Measurements from ENCODE around the gene ENPEP. TPM values are rescaled to one million over a fixed set of nuclear protein-coding genes. Genes with fewer than 3 reads are reported as not detected.

ENPEP gene
- total RNA-seq, 1 experiment from 2014 or later: 5.6 TPM

DNA sequence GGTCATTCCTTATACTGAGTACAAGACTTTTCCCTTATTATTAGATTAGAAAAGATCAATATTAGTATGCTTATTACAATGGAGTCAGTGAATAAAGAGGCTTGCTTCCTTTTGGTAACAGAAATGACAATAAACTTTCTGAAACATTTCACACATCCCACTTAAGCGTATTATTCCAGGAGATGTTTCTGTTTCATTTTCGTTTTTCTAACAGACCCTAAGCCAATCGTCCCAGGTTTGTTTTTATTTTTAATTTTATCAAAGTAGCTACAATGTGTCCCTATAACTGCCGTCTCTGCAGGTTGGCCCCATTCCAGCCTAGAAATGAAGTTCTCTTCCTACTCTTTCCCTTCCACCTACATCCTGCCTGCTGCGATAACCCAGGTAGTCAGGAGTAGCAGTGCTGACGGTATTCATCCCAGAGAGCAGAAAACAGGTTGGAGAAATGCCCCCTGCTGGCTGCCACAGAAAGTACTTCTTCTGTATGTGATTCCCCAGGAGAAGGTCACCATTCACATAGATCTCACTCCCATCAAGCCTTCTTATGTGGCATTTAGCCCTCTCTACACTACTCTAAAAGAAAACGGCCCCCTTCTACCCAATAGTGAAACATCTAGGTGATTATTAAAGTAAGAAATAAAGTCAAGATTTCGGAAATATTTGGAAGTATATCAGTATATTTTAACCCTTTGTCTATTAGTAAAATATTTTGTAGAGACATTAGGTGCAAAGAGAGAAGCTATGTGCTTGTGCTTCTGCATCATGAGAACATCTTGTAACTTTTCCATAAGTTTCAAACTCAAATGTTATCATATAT, 40.4 kb downstream of the ENPEP start:
- DNase-seq: peak; percentile 78
- Mint-ChIP-seq H3K27ac (ENCODE audit: unreplicated experiment) (no peak overlapping the region), H3K9me3 (ENCODE audit: unreplicated experiment) (no peaks in the 10 kb centered on the region), H3K27me3 (ENCODE audit: insufficient read depth, unreplicated experiment) (no peaks in the 10 kb centered on the region), H3K4me1 (ENCODE audit: low read depth, unreplicated experiment) (no peaks in the 10 kb centered on the region), H3K4me3 (ENCODE audit: unreplicated experiment) (peak overlapping the region; percentile 64), H3K36me3 (ENCODE audit: insufficient read depth, unreplicated experiment) (no peaks in the 10 kb centered on the region)
- Histone ChIP-seq H3K36me3 (ENCODE audit: control insufficient read depth, insufficient read depth, low read length) (no peaks in the 10 kb centered on the region), H3K9me3 (no peaks in the 10 kb centered on the region), H3K4me1 (no peaks in the 10 kb centered on the region), H3K4me3 (ENCODE audit: low read depth, low read length) (no peak overlapping the region), H3K27me3 (replicated peaks; ENCODE audit: control insufficient read depth, insufficient read depth, low read length) (no peaks in the 10 kb centered on the region)
- no TSS peak for BruUV-seq (replicated peaks)
- intact Hi-C loops (cut with micrococcal nuclease; ENCODE audit: unreplicated experiment): loop anchor here (1.0 to 5.0 kb wide), 6 partner anchors 70 to 517 kb away; no protein-coding TSS in a partner anchor
- TF ChIP-seq, protein P1, sequence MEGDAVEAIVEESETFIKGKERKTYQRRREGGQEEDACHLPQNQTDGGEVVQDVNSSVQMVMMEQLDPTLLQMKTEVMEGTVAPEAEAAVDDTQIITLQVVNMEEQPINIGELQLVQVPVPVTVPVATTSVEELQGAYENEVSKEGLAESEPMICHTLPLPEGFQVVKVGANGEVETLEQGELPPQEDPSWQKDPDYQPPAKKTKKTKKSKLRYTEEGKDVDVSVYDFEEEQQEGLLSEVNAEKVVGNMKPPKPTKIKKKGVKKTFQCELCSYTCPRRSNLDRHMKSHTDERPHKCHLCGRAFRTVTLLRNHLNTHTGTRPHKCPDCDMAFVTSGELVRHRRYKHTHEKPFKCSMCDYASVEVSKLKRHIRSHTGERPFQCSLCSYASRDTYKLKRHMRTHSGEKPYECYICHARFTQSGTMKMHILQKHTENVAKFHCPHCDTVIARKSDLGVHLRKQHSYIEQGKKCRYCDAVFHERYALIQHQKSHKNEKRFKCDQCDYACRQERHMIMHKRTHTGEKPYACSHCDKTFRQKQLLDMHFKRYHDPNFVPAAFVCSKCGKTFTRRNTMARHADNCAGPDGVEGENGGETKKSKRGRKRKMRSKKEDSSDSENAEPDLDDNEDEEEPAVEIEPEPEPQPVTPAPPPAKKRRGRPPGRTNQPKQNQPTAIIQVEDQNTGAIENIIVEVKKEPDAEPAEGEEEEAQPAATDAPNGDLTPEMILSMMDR (IDR thresholded peaks at IDR 0.05; ENCODE audit: insufficient read depth in 1 of 2, low read depth in 1 of 2, low read length in 1 of 2, severe bottlenecking in 1 of 2, unreplicated experiment in 1 of 2): peak; percentile 78 to 82
- POLR2A ChIA-PET: no interaction called here
- CTCF ChIA-PET: interaction anchor here (1.1 to 1.6 kb wide), 2 partner anchors 172 to 517 kb away, joined by 5 read pairs; no protein-coding TSS in a partner anchor

DNA sequence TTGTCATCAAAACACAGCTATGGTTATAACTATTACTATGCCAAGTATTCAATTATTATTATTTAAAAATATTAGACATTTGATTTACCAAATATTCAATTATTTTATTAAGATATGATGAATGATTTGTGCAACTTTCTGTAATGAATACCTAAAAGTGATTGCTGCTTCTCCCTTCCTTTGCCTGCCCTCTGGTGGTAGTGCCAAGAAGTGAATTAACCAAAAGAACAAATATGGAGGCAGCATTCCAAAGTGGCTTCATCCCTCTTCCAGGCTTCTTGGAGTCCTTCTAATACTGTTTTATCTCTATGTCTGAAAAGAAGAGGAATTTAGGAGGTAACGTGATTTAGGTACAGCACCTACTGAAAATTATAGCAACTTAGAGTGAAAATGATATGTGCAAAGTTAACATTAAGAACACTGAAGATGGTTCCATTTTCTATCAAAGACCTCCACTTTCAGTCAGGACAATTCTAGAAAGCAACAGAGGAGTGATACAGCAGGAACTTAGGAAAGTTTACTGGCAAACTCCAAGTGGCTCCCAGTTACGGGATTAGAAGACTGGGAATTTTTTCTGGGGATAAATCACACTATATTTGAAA, 43.0 kb downstream of the ENPEP start:
- Mint-ChIP-seq H3K27ac (ENCODE audit: unreplicated experiment) (no peak overlapping the region), H3K27me3 (ENCODE audit: insufficient read depth, unreplicated experiment) (no peaks in the 10 kb centered on the region), H3K4me3 (ENCODE audit: unreplicated experiment) (no peak overlapping the region), H3K4me1 (ENCODE audit: low read depth, unreplicated experiment) (no peaks in the 10 kb centered on the region), H3K36me3 (ENCODE audit: insufficient read depth, unreplicated experiment) (no peaks in the 10 kb centered on the region), H3K9me3 (ENCODE audit: unreplicated experiment) (no peaks in the 10 kb centered on the region)
- Histone ChIP-seq H3K27me3 (replicated peaks; ENCODE audit: control insufficient read depth, insufficient read depth, low read length) (no peaks in the 10 kb centered on the region), H3K36me3 (ENCODE audit: control insufficient read depth, insufficient read depth, low read length) (no peaks in the 10 kb centered on the region), H3K4me1 (no peaks in the 10 kb centered on the region), H3K4me3 (ENCODE audit: low read depth, low read length) (no peak overlapping the region), H3K9me3 (no peaks in the 10 kb centered on the region)
- no TSS peak for BruUV-seq (replicated peaks)
- POLR2A ChIA-PET: no interaction called here
- peak in 1 of 2 experiments; percentile 45 for DNase-seq
- TF ChIP-seq, protein P1 (IDR thresholded peaks at IDR 0.05; ENCODE audit: insufficient read depth in 1 of 2, low read depth in 1 of 2, low read length in 1 of 2, severe bottlenecking in 1 of 2, unreplicated experiment in 1 of 2): peak; percentile 48 to 50
- CTCF ChIA-PET: interaction anchor here (0.6 to 1.5 kb wide), 3 partner anchors 9 to 204 kb away, joined by 5 to 12 read pairs (median 5); no protein-coding TSS in a partner anchor
- intact Hi-C loops (cut with micrococcal nuclease; ENCODE audit: unreplicated experiment): loop anchor here (1.0 to 5.0 kb wide), 4 partner anchors 204 to 453 kb away; no protein-coding TSS in a partner anchor

DNA sequence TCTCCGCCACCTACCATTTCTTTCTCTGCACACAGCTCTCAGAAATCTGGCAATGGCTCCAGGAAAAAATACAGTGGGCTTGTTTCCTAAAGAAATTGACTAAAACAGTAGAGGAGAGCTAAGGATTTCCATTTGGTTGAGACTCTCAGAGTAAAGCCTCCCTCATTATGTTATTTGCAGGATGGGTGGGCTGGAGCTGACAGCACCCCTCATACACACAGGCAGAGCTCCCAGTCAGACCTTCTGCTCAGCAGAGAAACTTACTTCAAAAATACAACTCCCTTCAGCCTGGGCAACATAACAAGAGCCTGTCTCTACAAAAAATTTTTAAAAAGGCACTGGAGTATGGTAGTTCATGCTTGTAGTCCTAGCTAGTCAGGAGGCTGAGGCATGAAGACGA, 44.9 kb downstream of the ENPEP start:
- Mint-ChIP-seq H3K9me3 (ENCODE audit: unreplicated experiment) (no peaks in the 10 kb centered on the region), H3K4me1 (ENCODE audit: low read depth, unreplicated experiment) (no peaks in the 10 kb centered on the region), H3K27ac (ENCODE audit: unreplicated experiment) (no peak overlapping the region), H3K36me3 (ENCODE audit: insufficient read depth, unreplicated experiment) (no peaks in the 10 kb centered on the region), H3K4me3 (ENCODE audit: unreplicated experiment) (no peak overlapping the region), H3K27me3 (ENCODE audit: insufficient read depth, unreplicated experiment) (no peaks in the 10 kb centered on the region)
- no peaks in the 10 kb centered on the region for H3K36me3 ChIP-seq (ENCODE audit: control insufficient read depth, insufficient read depth, low read length)
- BruUV-seq (replicated peaks): no TSS peak
- intact Hi-C loops (cut with micrococcal nuclease; ENCODE audit: unreplicated experiment): no loop called here
- H3K4me3 ChIP-seq (ENCODE audit: low read depth, low read length): no peak overlapping the region
- POLR2A ChIA-PET: no interaction called here
- DNase-seq: no peak
- no peaks in the 10 kb centered on the region for H3K27me3 ChIP-seq (replicated peaks; ENCODE audit: control insufficient read depth, insufficient read depth, low read length)
- CTCF ChIA-PET: interaction anchor here (1.0 kb wide), 1 partner anchor 11 kb away, joined by 3 read pairs; no protein-coding TSS in a partner anchor
- no peaks in the 10 kb centered on the region for H3K9me3 ChIP-seq
- H3K4me1 ChIP-seq: no peaks in the 10 kb centered on the region
- TF ChIP-seq, protein P1 (IDR thresholded peaks at IDR 0.05; ENCODE audit: insufficient read depth in 1 of 2, low read depth in 1 of 2, low read length in 1 of 2, severe bottlenecking in 1 of 2, unreplicated experiment in 1 of 2): no peak
